SK-MEL-5 (cell line): ENCODE data around the gene ZBBX. TPM values are rescaled to one million over a fixed set of nuclear protein-coding genes. Genes with fewer than 3 reads are reported as not detected.

ENCODE experiments used
- DNase-seq: peaks from one replicate; pipeline ENCODE4 v3.0.0-alpha.2; 2016; ENCODE audit warnings: low read depth, low spot score
- in situ Hi-C: cut with HindIII; loops from 2 replicates; pipeline ENCODE4 v1.10.0; 2016; ENCODE audit warnings: low sequenced_read_pairs, high pct_unique_total_duplicates, low pct_unique_long_range_greater_than_20kb
- total RNA-seq: library from RNA; depleted of rRNA; stranded (reverse); fragments of >200 nt; shearing (Covaris generic); gene quantifications from 2 replicates; pipeline ENCODE4 v1.2.3, GENCODE V29; 2014; rRNA removed

Gene ZBBX
- total RNA-seq, 1 experiment from 2014 or later = not detected

- in situ Hi-C loops = no loop called here
- no peak for DNase-seq
These were observed 154.3 kb downstream of the ZBBX start for GRCh38 chr3:167225821-167226220.

- no peak for DNase-seq
- in situ Hi-C loops = no loop called here
These were observed 171.1 kb downstream of the ZBBX start for GRCh38 chr3:167209011-167209410.

GRCh38 chr3:167203062-167203461 lies 177.0 kb downstream of the ZBBX start:
- in situ Hi-C loops = no loop called here
- DNase-seq = no peak

GRCh38 chr3:167198949-167199600 lies 181.0 kb downstream of the ZBBX start:
- no peak for DNase-seq
- in situ Hi-C loops = no loop called here

Other genes starting within 250 kb of the ZBBX start
- not detected in 2 replicates for gene SERPINI2, start 93.7 kb upstream of the ZBBX start, total RNA-seq